Embryonic facial prominence (tissue), 1 donor: Measurements from ENCODE around the gene HEG1.
"Not testable (repeated sequence)": the region's sequence is repeated elsewhere in the genome, so short reads cannot be mapped to it uniquely, and the experiment has no call there.

ENCODE experiments used
- DNase-seq: peaks from one replicate; pipeline ENCODE4 v3.0.0-alpha.2; 2016; ENCODE audit errors: extremely low spot score

Gene HEG1

GRCh38 chr3:125055913-125056745, at the start of gene HEG1:
Gene HEG1 (minus strand): TSS chr3:125055997. CDS start chr3:125055890, 107 bp downstream.
- no peak for DNase-seq

- DNase-seq = no peak
Observed at GRCh38 chr3:125105116-125105515, 49.3 kb upstream of the HEG1 start.

GRCh38 chr3:125104639-125105038, 48.8 kb upstream of the HEG1 start:
- DNase-seq = no peak

GRCh38 chr3:125103406-125103805, 47.6 kb upstream of the HEG1 start:
- DNase-seq = no peak

- DNase-seq = no peak
Observed at GRCh38 chr3:125102470-125102869, 46.7 kb upstream of the HEG1 start.

- DNase-seq = no peak
Observed at GRCh38 chr3:125098611-125099291, 43.0 kb upstream of the HEG1 start.

GRCh38 chr3:125090649-125091048, 34.9 kb upstream of the HEG1 start:
- no peak for DNase-seq

GRCh38 chr3:125087768-125088391, 32.1 kb upstream of the HEG1 start:
- no peak for DNase-seq

- DNase-seq = no peak
Observed at GRCh38 chr3:125085166-125085565, 29.4 kb upstream of the HEG1 start.

GRCh38 chr3:125083776-125084175, 28.0 kb upstream of the HEG1 start:
- no peak for DNase-seq

GRCh38 chr3:125082339-125082738, 26.5 kb upstream of the HEG1 start:
- not testable (repeated sequence) for DNase-seq

GRCh38 chr3:125080077-125080476, 24.3 kb upstream of the HEG1 start:
- DNase-seq = no peak

- DNase-seq = no peak
Observed at GRCh38 chr3:125079675-125080045, 23.9 kb upstream of the HEG1 start.

GRCh38 chr3:125078951-125079674, 23.3 kb upstream of the HEG1 start:
- DNase-seq = no peak

GRCh38 chr3:125077864-125078263, 22.1 kb upstream of the HEG1 start:
- no peak for DNase-seq

- no peak for DNase-seq
Observed at GRCh38 chr3:125076464-125076863, 20.7 kb upstream of the HEG1 start.

GRCh38 chr3:125075738-125076137, 19.9 kb upstream of the HEG1 start:
- no peak for DNase-seq

GRCh38 chr3:125073390-125073905, 17.7 kb upstream of the HEG1 start:
- DNase-seq = no peak

GRCh38 chr3:125072749-125073389, 17.1 kb upstream of the HEG1 start:
- DNase-seq = no peak

- DNase-seq = no peak
Observed at GRCh38 chr3:125072301-125072700, 16.5 kb upstream of the HEG1 start.

GRCh38 chr3:125069968-125070745, 14.4 kb upstream of the HEG1 start:
- DNase-seq = no peak
